SH-SY5Y (cell line): ENCODE results near the gene GRM2.

Experiments
- GATA2 ChIP-seq: IDR thresholded peaks from 2 replicates; pipeline ENCODE4 v1.6.1; 2011; ENCODE audit warnings: mild to moderate bottlenecking, low read depth, low read length
- GATA3 ChIP-seq: IDR thresholded peaks from 2 replicates; pipeline ENCODE4 v1.6.1; 2011; ENCODE audit warnings: low read depth, mild to moderate bottlenecking, low read length, moderate library complexity

- TF ChIP-seq GATA2 = no peak
- no peak for TF ChIP-seq GATA3
Measured at GRCh38 chr3:51691021-51691420, 15.8 kb upstream of the GRM2 start.
